Mammary epithelial cell (primary cell): ENCODE measurements around the gene MYMX.

Experiments
- CTCF ChIP-seq, 2 donors: IDR thresholded peaks in 1 of 2; conservative IDR thresholded peaks in 1 of 2; 2 replicates each; pipeline ENCODE4 v1.5.1; 2011 to 2012; ENCODE audit warnings: inconsistent platforms in 2 of 2, low read length in 2 of 2, mild to moderate bottlenecking in 2 of 2, control low read depth in 1 of 2, low read depth in 1 of 2; ENCODE audit not compliant: insufficient read depth in 1 of 2; ENCODE audit errors: extremely low read depth in 1 of 2
- EZH2 ChIP-seq: IDR thresholded peaks from 2 replicates; pipeline ENCODE4 v1.6.1; 2012; ENCODE audit warnings: low read length, inconsistent platforms, borderline replicate concordance

GRCh38 chr6:44221961-44222335 lies 5.2 kb downstream of the MYMX start:
- TF ChIP-seq CTCF (conservative IDR thresholded peaks at IDR 0.05 in 1 of 2, IDR thresholded peaks at IDR 0.05 in 1 of 2; ENCODE audit: extremely low read depth in 1 of 2, insufficient read depth in 1 of 2, low read depth in 1 of 2, low read length in 2 of 2) (no peak), EZH2 (no peak)
